Fibroblast of skin of abdomen (primary cell): Measurements from ENCODE around the gene CLPSL1. TPM values are rescaled to one million over a fixed set of nuclear protein-coding genes. Genes with fewer than 3 reads are reported as not detected.
"Not testable (repeated sequence)": the region's sequence is repeated elsewhere in the genome, so short reads cannot be mapped to it uniquely, and the experiment has no call there.

Experiments
- DNase-seq: peaks from one replicate; pipeline ENCODE4 v3.0.0-alpha.2; 2013
- polyA plus RNA-seq, 2 experiments: library from polyadenylated mRNA; unstranded; fragments of 120-200 nt; gene quantifications; one replicate each; pipeline ENCODE4 v1.2.1, GENCODE V29; 2013; ENCODE audit not compliant: insufficient read length in 2 of 2

CLPSL1 gene, protein sequence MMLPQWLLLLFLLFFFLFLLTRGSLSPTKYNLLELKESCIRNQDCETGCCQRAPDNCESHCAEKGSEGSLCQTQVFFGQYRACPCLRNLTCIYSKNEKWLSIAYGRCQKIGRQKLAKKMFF
- polyA plus RNA-seq (2013, experiment 1 of 2; ENCODE audit: insufficient read length): not detected
- not detected for polyA plus RNA-seq (2013, experiment 2 of 2; ENCODE audit: insufficient read length)

- no peak for DNase-seq
These were observed at the start of gene CLPSL1 for GRCh38 chr6:35780719-35781118. TSS of gene CLPSL1 (plus strand) at chr6:35781019. CDS start at chr6:35781111, 92 bp downstream.

DNA sequence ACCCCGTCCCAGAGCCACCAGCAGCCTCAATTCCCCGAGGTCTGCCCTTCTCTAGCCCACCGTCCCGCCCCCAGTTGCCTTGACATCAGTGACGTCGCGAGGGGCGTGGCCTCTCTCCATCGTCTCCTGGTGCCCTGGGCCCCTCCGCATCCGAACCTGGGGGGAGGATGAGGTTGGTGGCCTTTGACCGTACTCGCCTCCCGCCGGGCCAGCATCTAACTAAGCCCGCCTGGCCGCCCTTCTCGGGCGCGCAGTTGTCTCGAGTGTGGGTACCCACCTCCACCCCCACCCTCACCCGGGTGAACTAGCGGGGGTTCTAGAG, 49.4 kb upstream of the CLPSL1 start:
- peak; percentile 82 for DNase-seq

GRCh38 chr6:35731736-35732532, 48.9 kb upstream of the CLPSL1 start:
- DNase-seq: peak; percentile 92

- no peak for DNase-seq
These were observed 47.2 kb upstream of the CLPSL1 start for GRCh38 chr6:35733633-35734032.

GRCh38 chr6:35734319-35734718, 46.5 kb upstream of the CLPSL1 start:
- not testable (repeated sequence) for DNase-seq

DNA sequence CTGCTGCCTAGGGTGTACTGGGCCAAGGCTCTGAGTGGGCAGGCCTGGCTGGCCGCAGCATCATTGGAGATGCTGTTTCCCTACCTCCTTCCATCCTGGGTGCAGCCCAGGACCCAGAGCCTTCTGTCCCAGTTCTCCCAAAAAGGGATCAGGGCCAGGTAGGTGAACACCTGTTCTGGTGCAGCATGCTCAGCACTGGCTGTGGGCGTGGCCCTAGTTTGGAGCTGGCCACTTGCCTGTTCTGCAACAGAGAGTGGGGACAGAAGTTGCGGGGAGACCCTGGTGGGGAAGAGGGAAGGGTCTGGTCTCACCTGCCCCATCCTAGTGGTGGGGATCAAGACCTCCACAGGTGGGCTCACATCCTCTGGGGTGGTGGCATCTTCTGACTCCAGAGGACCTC, 45.4 kb upstream of the CLPSL1 start:
- DNase-seq: no peak

- DNase-seq: peak; percentile 55
These were observed 44.4 kb upstream of the CLPSL1 start for GRCh38 chr6:35736253-35736894.

DNA sequence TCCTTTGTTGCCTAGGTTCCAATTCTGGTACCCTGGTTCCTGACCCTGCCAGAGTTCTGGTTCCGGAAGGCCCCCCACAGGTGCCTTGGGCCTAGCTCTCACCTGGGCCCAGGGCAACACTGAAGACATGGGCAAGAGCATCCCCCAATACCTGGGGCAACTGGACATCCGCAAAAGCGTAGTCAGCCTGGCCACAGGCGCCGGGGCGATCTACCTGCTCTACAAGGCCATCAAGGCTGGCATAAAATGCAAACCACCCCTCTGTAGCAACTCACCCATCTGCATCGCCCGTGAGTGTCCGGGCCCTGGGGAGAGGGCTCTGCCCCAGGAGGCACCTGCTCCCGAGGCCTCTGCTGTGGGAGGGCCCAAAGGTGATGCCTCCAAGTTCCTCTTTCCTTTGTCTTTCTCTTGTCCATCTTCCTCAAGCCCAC, 43.8 kb upstream of the CLPSL1 start, which contains the start of gene ARMC12:
TSS of gene ARMC12 (plus strand) at position 51 of the 431 bp plus-strand sequence. CDS start at position 128, 77 bp downstream.
- no peak for DNase-seq

- peak; percentile 81 for DNase-seq
These were observed 43.2 kb upstream of the CLPSL1 start for GRCh38 chr6:35737413-35738211.

DNA sequence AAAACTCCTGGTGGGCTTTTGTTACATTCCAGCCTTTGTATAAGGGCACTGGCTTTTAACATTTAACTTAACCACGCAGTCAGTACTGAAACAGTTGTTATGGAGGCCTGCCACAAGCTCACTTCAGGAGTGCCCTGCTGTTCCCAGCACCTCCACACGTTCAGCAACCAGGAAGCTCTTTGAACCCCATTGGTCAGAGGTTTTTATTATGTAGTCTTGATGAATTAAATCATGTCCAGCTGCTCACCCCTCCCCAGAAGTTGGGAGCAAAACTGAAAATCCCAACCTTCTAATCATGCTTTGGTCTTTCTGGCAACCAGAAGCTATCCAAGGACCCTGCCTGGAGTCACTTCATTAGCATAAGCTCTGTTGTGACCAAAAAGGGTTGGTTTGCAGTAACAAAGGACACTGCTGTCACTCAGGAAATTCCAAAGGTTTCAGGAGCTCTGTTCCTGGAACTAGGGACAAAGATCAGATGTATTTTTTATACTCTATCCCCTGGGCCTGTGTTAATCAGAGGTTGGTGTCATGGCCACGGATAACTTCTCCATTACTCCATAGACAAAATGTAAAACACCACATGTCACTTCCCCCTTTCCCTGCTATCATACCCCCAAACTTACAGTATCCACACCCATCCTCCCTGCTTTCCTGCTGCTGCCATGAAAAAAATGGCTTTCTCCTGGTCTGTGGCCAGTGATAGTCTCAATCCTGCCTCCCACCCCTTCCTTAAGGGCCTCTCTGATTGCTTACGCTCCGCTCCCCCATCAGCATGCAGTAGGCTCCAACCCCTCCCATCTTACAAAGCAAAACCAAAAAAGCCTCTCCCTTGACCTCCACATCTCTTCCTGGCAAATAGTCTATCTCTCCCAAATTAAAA, 40.9 kb upstream of the CLPSL1 start:
- no peak for DNase-seq

- no peak for DNase-seq
These were observed 38.0 kb upstream of the CLPSL1 start for GRCh38 chr6:35742842-35743241.

- DNase-seq: no peak
These were observed 35.3 kb upstream of the CLPSL1 start for GRCh38 chr6:35745509-35745908.

- no peak for DNase-seq
These were observed 34.3 kb upstream of the CLPSL1 start for GRCh38 chr6:35746516-35746915.

DNA sequence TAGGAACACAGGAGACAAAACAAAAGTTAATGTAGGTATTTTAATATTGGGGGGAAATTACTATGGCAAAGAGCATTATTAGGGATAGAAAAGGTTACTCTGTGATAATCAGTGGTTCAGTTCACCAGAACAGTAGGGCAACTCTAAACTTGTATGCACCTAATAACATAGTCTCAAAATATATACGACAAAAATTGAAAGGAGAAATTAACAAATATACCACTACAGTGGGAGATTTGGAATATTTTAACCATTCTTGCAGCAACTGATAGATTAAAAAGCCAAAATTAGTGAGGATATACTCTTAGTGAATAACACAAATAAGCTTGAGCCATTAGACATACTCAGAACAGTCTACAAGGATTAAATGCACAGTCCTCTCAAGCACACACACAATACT, 32.9 kb upstream of the CLPSL1 start:
- no peak for DNase-seq

- no peak for DNase-seq
These were observed 30.3 kb upstream of the CLPSL1 start for GRCh38 chr6:35750557-35750956.

DNA sequence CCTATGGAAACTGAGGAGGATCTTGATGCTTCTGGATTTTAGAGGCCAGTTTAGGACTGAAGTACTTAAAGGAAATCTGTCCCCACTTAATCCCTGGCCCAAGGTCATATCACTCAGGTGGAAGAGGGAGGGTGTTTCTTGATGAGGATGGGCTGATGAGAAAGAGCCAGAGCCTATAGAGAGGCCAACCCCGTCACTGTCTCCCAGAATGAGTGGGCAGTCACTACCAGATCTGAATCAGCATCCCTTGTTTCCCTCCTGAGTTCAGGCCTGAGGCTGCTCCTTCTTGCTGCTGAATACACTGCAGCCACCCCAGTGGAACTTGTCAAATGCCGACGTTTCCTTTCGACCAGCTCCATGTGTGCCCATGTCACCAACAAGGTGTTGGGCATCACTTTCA, 29.2 kb upstream of the CLPSL1 start:
- no peak for DNase-seq

- DNase-seq: no peak
These were observed 28.5 kb upstream of the CLPSL1 start for GRCh38 chr6:35752330-35752729.

DNA sequence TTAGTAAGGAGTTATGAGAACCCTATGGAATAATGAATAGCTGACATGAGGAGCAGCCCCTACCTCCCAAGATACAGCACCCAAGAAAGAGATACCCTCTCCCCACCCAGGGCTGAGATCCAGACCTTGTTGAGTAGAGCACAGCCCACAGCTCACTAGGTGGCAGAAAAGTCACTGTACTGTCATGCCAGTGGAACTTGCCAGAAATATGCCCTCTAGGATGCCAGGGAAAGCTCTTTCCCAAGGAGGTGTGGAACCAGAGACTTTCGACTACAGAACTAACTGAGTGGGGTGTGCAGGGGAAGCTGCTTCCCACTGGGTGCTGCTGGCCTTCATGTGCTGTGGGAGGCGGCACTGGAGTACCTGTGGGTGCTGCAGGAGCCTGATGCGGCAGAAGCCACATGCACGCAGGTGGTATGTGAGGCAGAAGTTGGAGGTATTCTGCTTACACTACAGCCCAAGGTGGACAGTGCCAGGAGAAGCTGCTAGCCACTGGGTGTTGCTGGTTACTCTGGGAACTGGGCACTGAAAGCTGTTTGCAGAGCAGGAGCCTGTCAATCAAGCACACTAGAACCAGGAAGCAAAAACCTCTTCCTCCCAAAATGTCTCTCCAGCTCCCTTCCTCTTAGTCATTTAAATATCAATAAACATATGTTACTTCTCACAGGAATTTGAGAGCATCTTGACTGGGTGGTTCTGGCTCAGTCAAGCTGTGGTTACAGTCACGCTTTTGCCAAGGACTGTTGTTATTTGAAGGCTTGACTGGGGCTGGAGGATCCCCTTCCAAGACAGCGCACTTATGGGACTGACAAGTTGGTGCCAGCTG, 26.2 kb upstream of the CLPSL1 start:
- no peak for DNase-seq

DNA sequence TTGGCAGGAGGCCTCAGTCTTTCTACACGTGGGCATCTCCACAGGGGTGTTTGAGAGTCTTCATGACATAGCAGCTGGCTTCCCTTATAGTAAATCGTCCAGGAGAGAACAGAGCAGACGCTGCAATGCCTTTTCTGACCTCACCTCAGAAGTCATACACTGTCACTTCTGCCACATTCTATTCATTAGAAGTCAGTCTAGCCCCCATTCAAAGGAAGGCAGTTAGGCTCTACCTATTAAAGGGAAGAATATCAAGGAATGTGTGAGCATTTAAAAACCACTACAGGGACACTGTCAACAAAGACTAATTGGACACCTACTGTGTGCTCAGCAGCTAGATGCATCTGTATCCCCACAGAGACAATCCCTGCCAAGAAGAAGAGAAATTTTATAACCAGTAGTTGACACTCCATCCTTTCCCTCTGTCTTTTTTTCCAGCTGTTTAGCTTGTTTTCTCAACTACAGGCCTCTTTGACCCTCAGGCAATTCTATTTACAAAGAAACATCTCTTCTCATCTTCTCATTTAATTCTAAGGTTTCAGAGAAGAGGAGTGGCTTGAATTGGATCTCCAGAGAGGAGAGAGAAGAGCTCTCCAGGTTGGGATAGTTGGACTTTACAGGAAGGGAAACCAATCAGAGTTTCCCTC, 25.4 kb upstream of the CLPSL1 start:
- DNase-seq: no peak

DNA sequence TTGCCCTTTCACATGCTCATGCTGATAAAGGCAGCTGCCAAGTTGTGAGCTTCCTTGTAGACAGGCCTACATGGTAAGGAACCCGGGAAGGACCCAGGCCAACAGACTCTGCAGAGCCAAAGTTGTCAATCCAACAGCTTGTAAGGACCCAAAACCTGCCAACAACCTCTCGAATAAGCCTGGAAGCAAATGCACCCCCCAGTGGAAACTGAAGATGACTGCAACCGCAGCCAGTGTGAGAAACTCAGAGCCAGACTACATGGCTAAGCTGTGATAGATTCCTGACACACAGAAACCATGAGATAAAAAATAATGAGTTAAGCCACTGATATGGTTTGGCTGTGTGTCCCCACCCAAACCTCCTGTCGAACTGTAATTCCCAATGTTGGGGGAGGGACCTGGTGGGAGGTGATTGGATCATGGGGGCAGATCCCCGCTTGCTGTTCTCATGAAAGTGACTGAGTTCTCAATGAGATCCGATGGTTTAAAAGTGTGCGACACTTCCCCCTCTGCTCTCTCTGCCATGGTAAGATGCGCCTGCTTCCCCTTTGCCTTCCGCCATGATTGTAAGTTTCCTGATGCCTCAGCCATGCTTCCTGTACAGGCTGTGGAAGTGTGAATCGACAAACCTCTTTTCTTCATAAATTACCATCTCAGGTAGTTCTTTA, 23.2 kb upstream of the CLPSL1 start:
- peak; percentile 17 for DNase-seq
